SU-DHL-6 (cell line): Measurements from ENCODE around the gene LPXN.

Source experiments
- H2AFZ ChIP-seq: fragments of 200-600 bp; sonication (generic); 2 replicates; pipeline ENCODE4 v1.6.1; 2014; ENCODE audit warnings: low read depth, mild to moderate bottlenecking, moderate library complexity, mixed read lengths, antibody characterized with exemption, low read length; ENCODE audit not compliant: severe bottlenecking
- H3F3A ChIP-seq: fragments of 200-600 bp; shearing (Covaris generic); 2 replicates; pipeline ENCODE4 v1.6.0; 2016; ENCODE audit warnings: antibody characterized with exemption, mild to moderate bottlenecking; ENCODE audit not compliant: insufficient read depth
- H3K27ac ChIP-seq: fragments of 200-600 bp; sonication (generic); 2 replicates; pipeline ENCODE4 v1.5.1; 2016; ENCODE audit warnings: low read depth, mild to moderate bottlenecking, low read length, moderate library complexity, mixed read lengths
- H3K27me3 ChIP-seq: fragments of 200-600 bp; sonication (generic), shearing (Covaris generic); 2 replicates; pipeline ENCODE4 v1.6.0; 2014; ENCODE audit warnings: mild to moderate bottlenecking, low read length
- H3K36me3 ChIP-seq: fragments of 200-600 bp; sonication (generic); 2 replicates; pipeline ENCODE4 v1.6.1; 2014; ENCODE audit warnings: mild to moderate bottlenecking, low read length, mixed read lengths
- H3K4me2 ChIP-seq: fragments of 300-600, 200-600 bp; shearing (Covaris generic), sonication (generic); 2 replicates; pipeline ENCODE4 v1.6.0; 2014; ENCODE audit warnings: low read length, low read depth, mild to moderate bottlenecking; ENCODE audit not compliant: poor library complexity, severe bottlenecking
- H3K4me3 ChIP-seq: fragments of 200-600 bp; sonication (generic); 2 replicates; pipeline ENCODE4 v1.5.1; 2014; ENCODE audit warnings: antibody characterized with exemption, low read length, mild to moderate bottlenecking, mixed read lengths; ENCODE audit not compliant: insufficient read depth, poor library complexity, severe bottlenecking
- H3K79me2 ChIP-seq: fragments of 200-600 bp; sonication (generic); 2 replicates; pipeline ENCODE4 v1.6.1; 2014; ENCODE audit warnings: mild to moderate bottlenecking, low read length, moderate library complexity; ENCODE audit not compliant: insufficient read depth
- H3K9ac ChIP-seq: fragments of 200-600 bp; sonication (generic); 2 replicates; pipeline ENCODE4 v1.7.0; 2014; ENCODE audit warnings: mild to moderate bottlenecking, low read length
- H3K9me2 ChIP-seq: fragments of 200-600 bp; sonication (generic); replicated peaks from 2 replicates; pipeline ENCODE4 v1.6.1; 2014; ENCODE audit warnings: low read length; ENCODE audit not compliant: insufficient read depth
- H3K9me3 ChIP-seq: fragments of 200-600 bp; sonication (generic); 2 replicates; pipeline ENCODE4 v1.6.1; 2014; ENCODE audit warnings: low read length, mixed read lengths; ENCODE audit not compliant: insufficient read depth
- H4K20me1 ChIP-seq: fragments of 200-600 bp; sonication (generic); 2 replicates; pipeline ENCODE4 v1.6.1; 2014; ENCODE audit warnings: low read depth, mild to moderate bottlenecking, antibody characterized with exemption, low read length, moderate library complexity, mixed read lengths
- EZH2phosphoT487 ChIP-seq: fragments of 200-600 bp; sonication (generic), shearing (Covaris generic); conservative IDR thresholded peaks from 2 replicates; pipeline ENCODE4 v1.6.1; 2018; ENCODE audit warnings: mild to moderate bottlenecking, antibody characterized with exemption, low read length, moderate library complexity, mixed read lengths
- TF ChIP-seq, protein P1 (sequence below): fragments of 200-600 bp; sonication (generic); IDR thresholded peaks from one replicate; pipeline ENCODE4 v1.5.1; 2017; ENCODE audit warnings: antibody characterized with exemption, mild to moderate bottlenecking, low read length, moderate library complexity; ENCODE audit not compliant: insufficient read depth, poor library complexity, severe bottlenecking

Gene LPXN

DNA sequence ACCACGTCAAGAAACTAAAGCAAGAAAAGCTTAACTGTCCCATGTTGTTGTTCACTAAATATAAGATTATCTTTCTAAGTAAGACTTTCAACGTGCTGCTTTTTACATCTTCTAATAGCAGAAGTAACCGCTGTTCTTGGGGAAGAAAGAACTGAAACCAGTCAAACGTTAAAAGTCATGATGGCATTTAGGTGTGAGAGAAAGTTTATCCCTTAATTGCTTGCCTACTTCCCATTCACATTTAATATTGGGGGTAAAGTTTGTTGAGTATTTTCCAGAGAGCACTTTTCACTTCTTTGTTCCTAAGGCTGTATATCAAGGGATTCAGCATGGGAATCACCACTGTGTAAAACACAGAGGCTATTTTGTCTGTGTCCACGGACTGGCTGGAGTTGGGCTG lies 68.7 kb downstream of the LPXN start:
- H3K36me3 ChIP-seq, result no peaks in the 10 kb centered on the region
- H3K9ac ChIP-seq, result no peak overlapping the region
- H4K20me1 ChIP-seq, result no peaks in the 10 kb centered on the region
- no peak overlapping the region for H3K27ac ChIP-seq
- no peak overlapping the region for H3K4me2 ChIP-seq
- no peaks in the 10 kb centered on the region for H3K9me3 ChIP-seq
- H3F3A ChIP-seq, result no peaks in the 10 kb centered on the region
- H3K9me2 ChIP-seq, result no peaks in the 10 kb centered on the region
- no peaks in the 10 kb centered on the region for H3K79me2 ChIP-seq
- H3K4me3 ChIP-seq, result no peak overlapping the region
- no peak for TF ChIP-seq EZH2phosphoT487
- TF ChIP-seq, protein P1, sequence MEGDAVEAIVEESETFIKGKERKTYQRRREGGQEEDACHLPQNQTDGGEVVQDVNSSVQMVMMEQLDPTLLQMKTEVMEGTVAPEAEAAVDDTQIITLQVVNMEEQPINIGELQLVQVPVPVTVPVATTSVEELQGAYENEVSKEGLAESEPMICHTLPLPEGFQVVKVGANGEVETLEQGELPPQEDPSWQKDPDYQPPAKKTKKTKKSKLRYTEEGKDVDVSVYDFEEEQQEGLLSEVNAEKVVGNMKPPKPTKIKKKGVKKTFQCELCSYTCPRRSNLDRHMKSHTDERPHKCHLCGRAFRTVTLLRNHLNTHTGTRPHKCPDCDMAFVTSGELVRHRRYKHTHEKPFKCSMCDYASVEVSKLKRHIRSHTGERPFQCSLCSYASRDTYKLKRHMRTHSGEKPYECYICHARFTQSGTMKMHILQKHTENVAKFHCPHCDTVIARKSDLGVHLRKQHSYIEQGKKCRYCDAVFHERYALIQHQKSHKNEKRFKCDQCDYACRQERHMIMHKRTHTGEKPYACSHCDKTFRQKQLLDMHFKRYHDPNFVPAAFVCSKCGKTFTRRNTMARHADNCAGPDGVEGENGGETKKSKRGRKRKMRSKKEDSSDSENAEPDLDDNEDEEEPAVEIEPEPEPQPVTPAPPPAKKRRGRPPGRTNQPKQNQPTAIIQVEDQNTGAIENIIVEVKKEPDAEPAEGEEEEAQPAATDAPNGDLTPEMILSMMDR, result no peak
- H3K27me3 ChIP-seq, result no peaks in the 10 kb centered on the region
- no peak overlapping the region for H2AFZ ChIP-seq

- Histone ChIP-seq H3K9ac (no peak overlapping the region), H2AFZ (no peak overlapping the region), H3K79me2 (no peaks in the 10 kb centered on the region), H3F3A (no peaks in the 10 kb centered on the region), H3K27ac (no peak overlapping the region), H3K27me3 (no peaks in the 10 kb centered on the region), H3K4me3 (no peak overlapping the region), H3K4me2 (no peak overlapping the region), H3K9me3 (no peaks in the 10 kb centered on the region), H3K36me3 (no peaks in the 10 kb centered on the region), H4K20me1 (no peaks in the 10 kb centered on the region), H3K9me2 (no peaks in the 10 kb centered on the region)
- TF ChIP-seq, protein P1, result no peak
These were observed 69.8 kb downstream of the LPXN start for GRCh38 chr11:58505849-58506248.

GRCh38 chr11:58504232-58504631 lies 71.4 kb downstream of the LPXN start:
- Histone ChIP-seq H4K20me1 (no peaks in the 10 kb centered on the region), H3K4me3 (no peak overlapping the region), H3K27me3 (no peaks in the 10 kb centered on the region), H3K9ac (no peak overlapping the region), H3K9me3 (no peaks in the 10 kb centered on the region), H3K4me2 (no peak overlapping the region), H2AFZ (no peak overlapping the region), H3K27ac (no peak overlapping the region), H3F3A (no peaks in the 10 kb centered on the region), H3K9me2 (no peaks in the 10 kb centered on the region), H3K36me3 (no peaks in the 10 kb centered on the region), H3K79me2 (no peaks in the 10 kb centered on the region)
- TF ChIP-seq, protein P1, result no peak
- TF ChIP-seq EZH2phosphoT487, result no peak
